Osteocyte (in vitro differentiated cells): ENCODE measurements around the gene TNFAIP3. TPM values are rescaled to one million over a fixed set of nuclear protein-coding genes. Genes with fewer than 3 reads are reported as not detected.

ENCODE experiments used
- DNase-seq: peaks from one replicate; pipeline ENCODE4 v3.0.0; 2021; ENCODE audit warnings: mixed read lengths; ENCODE audit not compliant: unreplicated experiment; ENCODE audit errors: extremely low spot score
- H3K27ac Mint-ChIP-seq: one replicate; pipeline ENCODE4 v1.8.0; 2021; ENCODE audit warnings: mild to moderate bottlenecking, mixed read lengths; ENCODE audit not compliant: unreplicated experiment
- H3K27me3 Mint-ChIP-seq: one replicate; pipeline ENCODE4 v1.8.0; 2021; ENCODE audit warnings: mixed read lengths; ENCODE audit not compliant: unreplicated experiment
- H3K36me3 Mint-ChIP-seq: one replicate; pipeline ENCODE4 v1.8.0; 2021; ENCODE audit warnings: mixed read lengths; ENCODE audit not compliant: unreplicated experiment
- H3K4me1 Mint-ChIP-seq: one replicate; pipeline ENCODE4 v1.8.0; 2021; ENCODE audit warnings: mixed read lengths; ENCODE audit not compliant: unreplicated experiment
- H3K4me3 Mint-ChIP-seq: one replicate; pipeline ENCODE4 v1.8.0; 2021; ENCODE audit warnings: mild to moderate bottlenecking, moderate library complexity, mixed read lengths; ENCODE audit not compliant: unreplicated experiment
- H3K9me3 Mint-ChIP-seq: one replicate; pipeline ENCODE4 v1.8.0; 2021; ENCODE audit warnings: mixed read lengths; ENCODE audit not compliant: unreplicated experiment
- CTCF ChIP-seq: fragments of 200-600 bp; sonication (generic); IDR thresholded peaks from 2 replicates; pipeline ENCODE4 v1.5.0; 2021; ENCODE audit warnings: antibody characterized with exemption, mild to moderate bottlenecking, moderate library complexity
- total RNA-seq: library from RNA; stranded (reverse); gene quantifications from 2 replicates; pipeline ENCODE4 v1.2.1, GENCODE V29; 2021

Gene TNFAIP3
- total RNA-seq, 1 donor from 2014 or later = 12.0 TPM

GRCh38 chr6:137903274-137903932 is 36.3 kb downstream of the TNFAIP3 start:
- Mint-ChIP-seq H3K36me3 (no peaks in the 10 kb centered on the region), H3K4me1 (peaks cover 4% of the 10 kb centered on the region), H3K27me3 (no peaks in the 10 kb centered on the region), H3K9me3 (no peaks in the 10 kb centered on the region), H3K4me3 (no peak overlapping the region), H3K27ac (no peak overlapping the region)
- TF ChIP-seq CTCF = no peak
- no peak for DNase-seq

GRCh38 chr6:137903933-137904821 is 37.1 kb downstream of the TNFAIP3 start:
- TF ChIP-seq CTCF = no peak
- H3K27me3 Mint-ChIP-seq = no peaks in the 10 kb centered on the region
- H3K27ac Mint-ChIP-seq = no peak overlapping the region
- H3K4me3 Mint-ChIP-seq = no peak overlapping the region
- DNase-seq = no peak
- no peaks in the 10 kb centered on the region for H3K36me3 Mint-ChIP-seq
- peaks cover 2% of the 10 kb centered on the region for H3K9me3 Mint-ChIP-seq
- H3K4me1 Mint-ChIP-seq = peaks cover 4% of the 10 kb centered on the region

- H3K36me3 Mint-ChIP-seq = no peaks in the 10 kb centered on the region
- no peak overlapping the region for H3K4me3 Mint-ChIP-seq
- H3K9me3 Mint-ChIP-seq = peaks cover 5% of the 10 kb centered on the region
- H3K4me1 Mint-ChIP-seq = peaks cover 4% of the 10 kb centered on the region
- no peak overlapping the region for H3K27ac Mint-ChIP-seq
- TF ChIP-seq CTCF = no peak
- DNase-seq = no peak
- H3K27me3 Mint-ChIP-seq = no peaks in the 10 kb centered on the region
Measured at GRCh38 chr6:137904822-137905617, 38.0 kb downstream of the TNFAIP3 start.

GRCh38 chr6:137906020-137906472 is 39.0 kb downstream of the TNFAIP3 start:
- peaks cover 8% of the 10 kb centered on the region for H3K4me1 Mint-ChIP-seq
- H3K27me3 Mint-ChIP-seq = no peaks in the 10 kb centered on the region
- H3K9me3 Mint-ChIP-seq = peaks cover 5% of the 10 kb centered on the region
- TF ChIP-seq CTCF = no peak
- H3K27ac Mint-ChIP-seq = no peak overlapping the region
- no peaks in the 10 kb centered on the region for H3K36me3 Mint-ChIP-seq
- DNase-seq = no peak
- no peak overlapping the region for H3K4me3 Mint-ChIP-seq
